Skeletal muscle tissue (tissue), 4 donors: Measurements from ENCODE around the gene VAV2. TPM values are rescaled to one million over a fixed set of nuclear protein-coding genes. Genes with fewer than 3 reads are reported as not detected.

Experiments used
- H3K27ac ChIP-seq: one replicate; pipeline ENCODE4 v1.7.0; 2013; ENCODE audit warnings: mild to moderate bottlenecking, low read depth, low read length, inconsistent platforms
- H3K27me3 ChIP-seq, 3 donors: one replicate each; pipeline ENCODE4 v1.7.0; 2013; ENCODE audit warnings: low read length in 3 of 3; ENCODE audit not compliant: control insufficient read depth in 3 of 3, insufficient read depth in 3 of 3
- H3K36me3 ChIP-seq, 3 donors: one replicate each; pipeline ENCODE4 v1.7.0; 2013; ENCODE audit warnings: low read length in 3 of 3; ENCODE audit not compliant: control insufficient read depth in 3 of 3, insufficient read depth in 3 of 3
- H3K4me1 ChIP-seq, 3 donors: one replicate each; pipeline ENCODE4 v1.7.0; 2013; ENCODE audit warnings: low read length in 3 of 3, mild to moderate bottlenecking in 3 of 3; ENCODE audit not compliant: control insufficient read depth in 3 of 3, insufficient read depth in 3 of 3
- H3K4me3 ChIP-seq, 3 donors: one replicate each; pipeline ENCODE4 v1.7.0; 2013; ENCODE audit warnings: low read length in 3 of 3
- H3K9ac ChIP-seq, 3 donors: one replicate each; pipeline ENCODE4 v1.7.0; 2013; ENCODE audit warnings: low read length in 3 of 3, mild to moderate bottlenecking in 3 of 3, moderate library complexity in 2 of 3, low read depth in 1 of 3
- H3K9me3 ChIP-seq, 3 donors: one replicate each; pipeline ENCODE4 v1.7.0; 2013; ENCODE audit warnings: low read length in 3 of 3; ENCODE audit not compliant: control insufficient read depth in 3 of 3
- total RNA-seq: library from RNA; depleted of rRNA; stranded (reverse); fragments of >200 nt; gene quantifications from one replicate; pipeline ENCODE4 v1.2.3, GENCODE V29; 2014
- donor health status: Osteomylitis.

The VAV2 gene
- total RNA-seq, 1 donor from 2014 or later, result 9.9 TPM

- Histone ChIP-seq H3K27ac (no peak overlapping the region), H3K9ac (no peak overlapping the region), H3K27me3 (peaks cover 8 to 13% (median 9%) of the 10 kb centered on the region in 3 donors), H3K4me1 (peaks cover 0 to 2% (median 2%) of the 10 kb centered on the region in 3 donors), H3K36me3 (no peaks in the 10 kb centered on the region), H3K9me3 (no peaks in the 10 kb centered on the region), H3K4me3 (no peak overlapping the region)
Measured at GRCh38 chr9:133886563-133887501, 105.3 kb downstream of the VAV2 start.

DNA sequence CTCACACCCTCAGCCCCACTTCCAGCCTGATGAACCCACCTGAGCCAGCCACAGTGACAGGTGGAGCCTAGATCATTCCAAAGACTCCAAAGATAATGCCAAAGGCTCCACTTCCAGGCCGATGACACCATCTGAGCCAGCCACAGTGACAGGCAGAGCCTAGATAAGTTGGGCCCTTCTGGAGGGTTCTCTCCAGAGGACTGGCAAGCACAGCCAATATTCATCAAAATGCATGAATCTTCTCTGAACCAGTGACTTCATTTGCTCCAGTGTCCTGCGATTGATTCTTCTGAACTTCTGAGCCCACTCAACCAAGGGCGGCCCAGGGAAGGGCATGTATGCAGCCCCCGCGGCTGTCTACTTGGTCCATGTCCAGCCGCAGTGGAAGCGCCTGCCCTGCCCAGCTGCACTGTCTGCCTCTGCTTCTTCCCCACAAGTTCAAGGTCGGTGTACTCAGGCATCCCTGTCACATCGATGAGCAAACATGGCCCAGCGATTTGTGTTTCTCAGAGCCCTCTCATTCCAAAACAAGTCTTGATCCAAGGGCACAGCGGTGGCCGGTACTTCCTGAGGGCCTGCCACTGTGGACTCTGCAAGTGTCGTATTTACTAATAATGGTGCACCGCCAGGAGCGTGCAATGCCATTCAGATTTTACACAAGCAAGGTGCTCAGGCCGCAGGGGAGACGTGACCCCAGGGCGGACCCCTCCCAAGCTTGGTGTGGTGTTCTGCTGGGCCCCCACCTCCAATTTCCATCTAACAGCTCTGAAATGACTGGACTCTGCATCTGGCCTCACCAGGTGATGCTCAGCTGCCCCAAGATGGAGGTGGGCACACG, 107.0 kb downstream of the VAV2 start:
- H3K4me3 ChIP-seq, result no peak overlapping the region
- peaks cover 0 to 2% (median 2%) of the 10 kb centered on the region in 3 donors for H3K4me1 ChIP-seq
- no peaks in the 10 kb centered on the region for H3K36me3 ChIP-seq
- no peak overlapping the region for H3K9ac ChIP-seq
- no peaks in the 10 kb centered on the region for H3K9me3 ChIP-seq
- peaks cover 8 to 14% (median 9%) of the 10 kb centered on the region in 3 donors for H3K27me3 ChIP-seq
- H3K27ac ChIP-seq, result no peak overlapping the region

- Histone ChIP-seq H3K36me3 (no peaks in the 10 kb centered on the region), H3K27me3 (peaks cover 0 to 10% (median 6%) of the 10 kb centered on the region in 3 donors), H3K4me3 (no peak overlapping the region), H3K27ac (no peak overlapping the region), H3K9ac (no peak overlapping the region), H3K9me3 (no peaks in the 10 kb centered on the region), H3K4me1 (peaks cover 0 to 2% (median 0%) of the 10 kb centered on the region in 3 donors)
Measured at GRCh38 chr9:133882849-133883755, 109.0 kb downstream of the VAV2 start.

GRCh38 chr9:133881671-133882381, 110.3 kb downstream of the VAV2 start:
- H3K9ac ChIP-seq, result no peak overlapping the region
- no peak overlapping the region for H3K27ac ChIP-seq
- H3K9me3 ChIP-seq, result no peaks in the 10 kb centered on the region
- H3K4me1 ChIP-seq, result peaks cover 0 to under 1% (median 0%) of the 10 kb centered on the region in 3 donors
- peaks cover 0 to 10% (median 6%) of the 10 kb centered on the region in 3 donors for H3K27me3 ChIP-seq
- no peak overlapping the region for H3K4me3 ChIP-seq
- H3K36me3 ChIP-seq, result no peaks in the 10 kb centered on the region

DNA sequence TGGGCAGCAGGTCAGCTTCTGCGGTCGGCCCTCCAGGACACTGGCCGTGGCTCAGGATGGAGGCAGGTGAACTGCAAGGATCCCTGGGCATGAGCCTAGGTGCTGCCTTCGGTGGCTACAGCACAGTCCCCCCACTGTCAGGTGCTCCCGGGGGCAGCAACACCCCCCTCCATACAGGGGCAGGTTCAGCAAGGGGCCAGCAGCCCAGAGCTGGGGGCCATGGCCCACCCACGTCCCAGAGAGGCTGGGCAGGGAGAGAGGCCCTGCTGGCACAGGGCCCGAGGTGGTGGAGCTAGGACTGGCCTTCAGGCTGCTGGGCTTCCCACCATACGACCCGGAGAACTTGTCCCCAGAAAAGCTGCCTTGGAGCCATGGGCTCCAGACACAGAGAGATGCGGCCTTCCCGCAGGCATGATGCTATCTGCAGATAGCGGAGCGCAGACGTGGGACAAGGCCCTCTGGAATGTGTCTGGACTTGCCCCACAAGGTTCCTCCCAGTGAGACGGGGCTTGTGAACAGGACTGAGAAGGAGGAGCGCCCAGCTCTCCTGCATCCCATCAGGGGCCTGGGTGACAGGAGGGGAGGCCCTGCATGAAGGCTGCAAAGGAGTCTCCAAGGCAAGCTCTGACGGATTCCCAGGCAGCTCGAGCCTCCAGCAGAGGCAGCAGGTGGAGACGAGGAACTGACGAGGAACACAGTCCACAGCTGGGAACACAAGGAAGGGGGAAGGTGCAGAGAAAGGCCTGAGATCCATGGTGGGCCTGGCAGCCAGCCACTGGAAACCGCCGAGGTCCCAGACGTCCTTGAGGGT, 111.1 kb downstream of the VAV2 start:
- Histone ChIP-seq H3K4me1 (no peaks in the 10 kb centered on the region), H3K36me3 (no peaks in the 10 kb centered on the region), H3K9me3 (no peaks in the 10 kb centered on the region), H3K9ac (no peak overlapping the region), H3K27me3 (peaks cover 0 to 12% (median 6%) of the 10 kb centered on the region in 3 donors), H3K27ac (no peak overlapping the region), H3K4me3 (no peak overlapping the region)

DNA sequence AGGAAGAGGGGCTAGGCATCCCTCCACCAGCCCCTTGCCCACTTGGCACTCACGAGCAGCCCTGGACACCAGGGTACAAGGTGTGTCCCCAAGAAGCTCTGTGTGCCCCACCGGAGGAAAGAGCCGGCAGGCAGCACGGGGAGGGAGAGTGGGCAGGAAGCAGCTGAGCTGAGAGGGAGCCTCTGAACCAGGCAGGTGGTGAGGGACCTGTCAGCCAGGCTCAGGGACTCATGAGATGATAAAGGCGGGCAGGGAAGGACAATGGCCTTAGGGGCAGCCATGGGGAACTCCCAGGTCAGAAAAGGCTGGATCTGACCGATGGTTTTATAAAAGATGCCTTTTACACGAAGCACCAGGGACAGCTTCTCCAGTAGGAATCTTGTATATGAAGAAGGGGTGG, 112.0 kb downstream of the VAV2 start:
- no peaks in the 10 kb centered on the region for H3K9me3 ChIP-seq
- no peaks in the 10 kb centered on the region for H3K36me3 ChIP-seq
- H3K4me3 ChIP-seq, result no peak overlapping the region
- H3K4me1 ChIP-seq, result no peaks in the 10 kb centered on the region
- H3K27me3 ChIP-seq, result peaks cover 0 to 12% (median 10%) of the 10 kb centered on the region in 3 donors
- no peak overlapping the region for H3K27ac ChIP-seq
- H3K9ac ChIP-seq, result no peak overlapping the region

DNA sequence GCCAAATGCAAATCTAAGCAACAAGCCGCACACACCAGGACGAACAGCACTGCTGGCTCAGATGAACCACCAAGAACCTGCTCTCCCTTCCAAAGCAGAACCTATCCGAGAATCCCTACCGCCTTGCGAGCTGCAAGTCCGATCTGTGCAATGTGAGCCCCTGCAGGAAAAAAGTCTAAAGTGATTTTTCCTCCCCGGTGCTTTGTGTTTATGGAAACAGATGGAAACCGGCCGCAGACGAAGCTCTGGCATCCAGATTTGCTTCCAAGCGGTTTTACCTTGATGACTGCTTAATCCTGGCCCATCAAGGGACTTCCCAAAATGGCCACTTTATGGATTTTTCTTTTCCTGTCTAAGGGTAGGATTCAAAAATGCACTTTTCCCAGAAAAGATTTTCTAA, 112.5 kb downstream of the VAV2 start:
- Histone ChIP-seq H3K27me3 (peaks cover 0 to 12% (median 11%) of the 10 kb centered on the region in 3 donors), H3K4me3 (no peak overlapping the region), H3K9me3 (no peaks in the 10 kb centered on the region), H3K36me3 (no peaks in the 10 kb centered on the region), H3K9ac (no peak overlapping the region), H3K4me1 (no peaks in the 10 kb centered on the region), H3K27ac (no peak overlapping the region)

DNA sequence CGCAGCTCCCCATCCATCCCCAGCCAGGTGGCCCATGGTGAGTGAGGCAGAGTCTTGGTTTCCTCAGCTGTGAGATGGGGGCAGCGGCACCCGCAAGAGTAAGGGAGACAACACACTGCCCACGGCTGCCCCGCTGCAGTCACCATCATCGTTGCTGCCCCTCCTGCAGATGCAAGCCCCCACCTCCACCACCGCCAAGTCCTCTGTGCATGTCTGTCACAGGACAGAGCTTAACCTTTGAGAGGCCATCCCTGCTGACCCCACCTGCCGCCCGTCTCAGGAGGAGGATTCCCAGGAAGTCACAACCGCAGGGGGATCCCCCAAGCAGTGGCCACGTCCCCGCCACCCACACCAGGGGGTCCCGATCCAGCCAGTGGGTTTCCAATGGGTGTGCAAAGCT, 113.7 kb downstream of the VAV2 start:
- H3K36me3 ChIP-seq, result no peaks in the 10 kb centered on the region
- H3K9me3 ChIP-seq, result no peaks in the 10 kb centered on the region
- H3K27me3 ChIP-seq, result peaks cover 0 to 23% (median 12%) of the 10 kb centered on the region in 3 donors
- no peak overlapping the region for H3K4me3 ChIP-seq
- H3K4me1 ChIP-seq, result no peaks in the 10 kb centered on the region
- H3K9ac ChIP-seq, result no peak overlapping the region
- H3K27ac ChIP-seq, result no peak overlapping the region
